ACC112 (cell line): ENCODE data around the gene CENPA.

Experiments
- H2AFZ ChIP-seq: fragments of 200-600 bp; sonication (generic); one replicate; pipeline ENCODE4 v1.6.0; 2017; ENCODE audit warnings: antibody characterized with exemption, low read length; ENCODE audit not compliant: unreplicated experiment
- H3K27ac ChIP-seq: fragments of 200-600 bp; sonication (generic); 2 replicates; pipeline ENCODE4 v1.5.1; 2014; ENCODE audit warnings: low read depth, mild to moderate bottlenecking, antibody characterized with exemption, low read length, moderate library complexity
- H3K27me3 ChIP-seq: fragments of 200-600 bp; sonication (generic); 2 replicates; pipeline ENCODE4 v1.6.1; 2014; ENCODE audit warnings: mild to moderate bottlenecking, antibody characterized with exemption, low read length, moderate library complexity, mixed read lengths; ENCODE audit not compliant: insufficient read depth
- H3K36me3 ChIP-seq: fragments of 200-600 bp; sonication (generic); 2 replicates; pipeline ENCODE4 v1.6.1; 2016; ENCODE audit warnings: mild to moderate bottlenecking, antibody characterized with exemption, low read length, moderate library complexity, mixed read lengths; ENCODE audit not compliant: insufficient read depth
- H3K4me1 ChIP-seq: fragments of 200-600 bp; sonication (generic); one replicate; pipeline ENCODE4 v1.6.1; 2016; ENCODE audit warnings: low read length, mixed read lengths; ENCODE audit not compliant: insufficient read depth, unreplicated experiment, control insufficient read depth
- H3K4me3 ChIP-seq: fragments of 200-600 bp; sonication (generic); 2 replicates; pipeline ENCODE4 v1.5.1; 2014; ENCODE audit warnings: mild to moderate bottlenecking, low read depth, low read length
- H3K79me2 ChIP-seq: fragments of 200-600 bp; sonication (generic); one replicate; pipeline ENCODE4 v1.6.0; 2016; ENCODE audit warnings: low read length; ENCODE audit not compliant: control insufficient read depth, unreplicated experiment, insufficient read depth

The CENPA gene

DNA sequence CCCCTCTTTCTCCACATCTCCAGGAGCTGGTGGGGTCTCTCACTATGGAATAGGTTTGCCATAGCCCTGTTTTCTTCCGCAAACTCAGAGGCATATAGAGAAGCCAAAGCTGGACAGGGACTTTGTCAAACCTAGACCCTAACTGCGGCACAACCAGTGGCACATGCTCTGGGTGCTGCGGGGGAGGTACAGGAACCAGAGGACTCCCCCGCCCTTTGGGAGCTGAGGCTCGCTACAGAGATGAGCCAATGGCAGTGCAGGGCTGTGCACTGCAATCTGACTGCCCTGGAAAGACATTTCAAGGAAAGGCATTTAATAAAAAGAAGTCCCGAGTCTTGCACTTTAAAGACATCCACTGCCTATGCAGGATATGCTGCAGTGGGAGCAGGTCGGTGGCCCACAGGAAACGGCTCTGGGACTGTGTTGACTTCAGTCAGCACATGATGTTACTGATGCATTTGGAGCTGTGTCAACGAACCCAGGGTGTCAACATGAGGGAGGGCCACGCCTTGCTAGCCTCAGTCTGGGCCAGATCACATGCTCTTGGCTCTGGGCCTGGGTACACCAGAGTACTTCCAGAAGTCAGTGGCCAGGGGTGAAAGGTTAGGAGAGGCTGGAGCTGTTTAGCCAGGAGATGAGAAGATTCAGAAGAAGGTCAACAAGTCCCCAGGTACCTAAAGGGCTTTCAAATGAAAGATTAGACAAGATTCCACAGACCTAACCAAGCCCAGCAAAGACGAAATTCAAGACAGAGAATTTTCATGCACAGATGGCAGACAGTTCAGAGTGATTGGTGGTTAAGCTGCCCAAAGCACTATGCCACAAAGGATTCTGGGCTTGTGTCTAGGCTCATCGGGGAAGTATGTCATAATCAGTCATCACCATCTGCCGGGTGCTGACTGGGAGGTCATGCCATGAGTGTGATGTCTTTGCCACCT lies 13.5 kb upstream of the CENPA start:
- Histone ChIP-seq H3K4me1 (peaks cover 38% of the 10 kb centered on the region), H3K79me2 (peaks cover 48% of the 10 kb centered on the region), H3K36me3 (peaks cover 9% of the 10 kb centered on the region; the same call in 1 of the 2 replicates)

DNA sequence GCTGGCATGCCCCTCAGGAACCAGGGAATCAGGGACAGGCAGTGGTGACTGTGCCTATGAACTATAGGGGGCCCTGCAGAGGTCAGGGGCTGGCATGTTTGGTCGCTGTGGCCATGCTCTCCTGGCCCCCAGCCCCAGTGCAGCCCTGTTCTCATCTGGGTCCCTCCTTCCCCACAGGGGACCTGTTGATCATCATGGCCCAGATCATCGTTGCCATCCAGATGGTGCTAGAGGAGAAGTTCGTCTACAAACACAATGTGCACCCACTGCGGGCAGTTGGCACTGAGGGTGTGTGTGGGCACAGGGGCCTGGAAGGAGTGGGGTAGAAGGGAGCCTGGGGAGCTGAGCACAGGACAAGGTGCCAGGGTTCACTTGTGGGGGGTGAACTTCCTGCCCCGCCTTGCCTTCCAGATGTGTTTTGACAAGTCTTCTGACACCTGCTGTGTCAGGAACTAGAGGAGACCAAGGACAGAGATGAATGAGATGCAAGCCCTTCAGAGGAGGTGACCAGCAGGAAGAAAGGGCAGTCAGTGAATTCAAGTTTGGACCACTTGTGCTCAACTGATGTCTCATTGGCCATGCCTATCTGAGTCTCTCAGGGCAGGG lies 9.6 kb upstream of the CENPA start:
- Histone ChIP-seq H3K27ac (no peak overlapping the region), H3K27me3 (no peaks in the 10 kb centered on the region), H3K4me3 (no peak overlapping the region), H3K36me3 (peaks cover 20% of the 10 kb centered on the region; the same call in 1 of the 2 replicates), H2AFZ (no peak overlapping the region), H3K79me2 (peaks cover 26% of the 10 kb centered on the region), H3K4me1 (peaks cover 18% of the 10 kb centered on the region)

More for the DNA sequence above, 13.5 kb upstream of the CENPA start:
- H3K4me3 ChIP-seq: peak overlapping the region; percentile 13; the same call in 1 of the 2 replicates
- no peaks in the 10 kb centered on the region for H3K27me3 ChIP-seq
- no peak overlapping the region for H2AFZ ChIP-seq
- H3K27ac ChIP-seq: peak overlapping the region; percentile 65

DNA sequence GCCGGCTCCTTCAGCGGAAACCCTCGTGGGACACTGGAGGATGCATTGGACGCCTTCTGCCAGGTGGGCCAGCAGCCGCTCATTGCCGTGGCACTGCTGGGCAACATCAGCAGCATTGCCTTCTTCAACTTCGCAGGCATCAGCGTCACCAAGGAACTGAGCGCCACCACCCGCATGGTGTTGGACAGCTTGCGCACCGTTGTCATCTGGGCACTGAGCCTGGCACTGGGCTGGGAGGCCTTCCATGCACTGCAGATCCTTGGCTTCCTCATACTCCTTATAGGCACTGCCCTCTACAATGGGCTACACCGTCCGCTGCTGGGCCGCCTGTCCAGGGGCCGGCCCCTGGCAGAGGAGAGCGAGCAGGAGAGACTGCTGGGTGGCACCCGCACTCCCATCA lies 7.8 kb upstream of the CENPA start:
- Histone ChIP-seq H3K27me3 (no peaks in the 10 kb centered on the region), H3K27ac (no peak overlapping the region), H3K4me3 (no peak overlapping the region), H3K4me1 (peaks cover under 1% of the 10 kb centered on the region), H2AFZ (no peak overlapping the region), H3K79me2 (peaks cover 19% of the 10 kb centered on the region), H3K36me3 (peaks cover 20% of the 10 kb centered on the region; the same call in 1 of the 2 replicates)

DNA sequence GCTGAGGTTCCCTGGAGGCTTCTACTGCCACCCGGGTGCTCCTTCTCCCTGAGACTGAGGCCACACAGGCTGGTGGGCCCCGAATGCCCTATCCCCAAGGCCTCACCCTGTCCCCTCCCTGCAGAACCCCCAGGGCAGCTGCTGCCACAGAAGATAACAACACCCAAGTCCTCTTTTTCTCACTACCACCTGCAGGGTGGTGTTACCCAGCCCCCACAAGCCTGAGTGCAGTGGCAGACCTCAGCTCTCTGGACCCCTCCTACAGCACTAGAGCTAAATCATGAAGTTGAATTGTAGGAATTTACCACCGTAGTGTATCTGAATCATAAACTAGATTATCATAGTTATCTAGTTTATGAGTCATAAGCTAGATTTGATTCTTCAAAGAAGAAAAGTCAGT lies 7.3 kb upstream of the CENPA start:
- peaks cover 19% of the 10 kb centered on the region for H3K79me2 ChIP-seq
- H3K36me3 ChIP-seq: peaks cover 20% of the 10 kb centered on the region; the same call in 1 of the 2 replicates
- H3K4me3 ChIP-seq: no peak overlapping the region
- no peak overlapping the region for H2AFZ ChIP-seq
- no peak overlapping the region for H3K27ac ChIP-seq
- H3K4me1 ChIP-seq: no peaks in the 10 kb centered on the region
- H3K27me3 ChIP-seq: no peaks in the 10 kb centered on the region

DNA sequence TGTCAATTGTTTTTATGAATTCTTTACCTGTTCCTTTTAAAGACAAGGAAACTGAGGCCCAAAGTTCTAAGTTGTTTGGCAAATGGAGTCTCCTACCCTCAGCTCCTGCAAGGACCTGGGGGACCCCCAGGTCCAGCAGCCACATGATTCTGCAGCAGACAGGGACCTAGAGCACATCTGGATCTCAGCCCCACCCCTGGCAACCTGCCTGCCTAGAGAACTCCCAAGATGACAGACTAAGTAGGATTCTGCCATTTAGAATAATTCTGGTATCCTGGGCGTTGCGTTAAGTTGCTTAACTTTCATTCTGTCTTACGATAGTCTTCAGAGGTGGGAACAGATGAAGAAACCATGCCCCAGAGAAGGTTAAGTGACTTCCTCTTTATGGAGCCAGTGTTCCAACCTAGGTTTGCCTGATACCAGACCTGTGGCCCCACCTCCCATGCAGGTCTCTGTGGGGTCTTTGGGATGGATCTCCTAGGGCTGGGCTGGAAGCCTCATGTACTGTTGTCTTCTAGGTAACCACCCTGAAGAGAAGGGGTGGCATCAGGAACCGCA lies 5.6 kb upstream of the CENPA start:
- Histone ChIP-seq H3K27ac (no peak overlapping the region), H2AFZ (no peak overlapping the region), H3K36me3 (peaks cover 20% of the 10 kb centered on the region; the same call in 1 of the 2 replicates), H3K4me3 (no peak overlapping the region), H3K4me1 (no peaks in the 10 kb centered on the region), H3K79me2 (peaks cover 7% of the 10 kb centered on the region), H3K27me3 (no peaks in the 10 kb centered on the region)

DNA sequence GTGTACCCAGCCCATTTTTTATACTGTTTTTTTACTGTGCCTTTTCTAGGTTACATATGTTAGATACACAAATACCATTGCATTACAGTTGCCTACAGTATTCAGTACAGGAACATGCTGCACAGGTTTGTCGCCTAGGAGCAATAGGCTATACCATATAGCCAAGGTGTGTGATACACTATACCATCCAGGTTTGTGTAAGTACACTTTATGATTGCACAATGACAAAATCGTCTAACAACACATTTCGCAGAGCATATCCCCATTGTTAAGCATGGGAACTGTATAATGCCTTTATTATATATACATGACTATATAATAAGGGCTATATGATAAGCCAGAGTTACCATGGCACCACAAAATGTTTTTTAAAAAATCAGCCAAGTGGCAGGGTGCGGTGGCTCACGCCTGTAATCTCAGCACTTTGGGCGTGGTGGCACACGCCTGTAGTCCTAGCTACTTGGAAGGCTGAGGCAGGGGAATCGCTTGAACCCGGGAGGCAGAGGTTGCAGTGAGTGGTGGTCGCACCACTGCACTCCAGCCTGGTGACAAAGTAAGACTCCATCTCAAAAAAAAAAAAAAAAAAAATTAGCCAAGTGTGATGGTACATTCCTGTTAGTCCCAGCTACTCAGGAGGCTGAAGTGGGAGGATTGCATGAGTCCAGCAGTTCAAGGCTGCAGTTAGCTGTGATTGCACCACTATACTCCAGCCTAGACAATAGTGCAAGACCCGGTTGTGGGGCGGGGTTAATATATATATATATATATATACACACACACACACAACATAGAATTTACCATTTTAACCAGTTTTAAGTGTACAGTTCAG lies 2.8 kb upstream of the CENPA start:
- peaks cover 19% of the 10 kb centered on the region for H3K79me2 ChIP-seq
- peaks cover 6% of the 10 kb centered on the region for H3K4me1 ChIP-seq

DNA sequence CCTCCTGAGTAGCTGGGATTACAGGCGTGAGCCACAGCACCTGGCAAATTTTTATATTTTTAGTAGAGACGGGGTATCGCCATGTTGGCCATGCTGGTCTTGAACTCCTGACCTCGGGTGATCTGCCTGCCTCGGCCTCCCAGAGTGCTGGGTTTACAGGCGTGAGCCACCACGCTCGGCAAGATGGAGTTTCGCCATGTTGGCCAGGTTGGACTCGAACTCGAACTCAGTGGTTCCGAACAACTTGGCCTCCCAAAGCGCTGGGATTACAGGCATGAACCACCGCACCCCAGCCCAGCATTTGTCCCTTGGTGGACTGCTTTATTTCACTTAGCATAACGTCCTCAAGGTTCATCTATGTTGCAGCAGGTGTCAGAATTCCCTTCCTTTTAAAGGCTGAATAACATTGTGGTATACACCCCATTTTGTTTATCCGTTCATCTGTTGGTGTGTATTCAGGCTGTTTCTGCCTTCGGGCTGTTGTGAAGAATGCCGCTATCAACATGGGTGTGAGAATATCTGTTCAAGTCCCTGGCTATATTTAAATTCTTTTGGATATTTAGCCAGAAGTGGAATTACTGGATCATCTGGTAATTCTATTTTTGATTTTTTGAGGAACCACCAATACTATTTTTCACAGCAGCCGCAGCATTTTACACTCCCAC lies 1.2 kb upstream of the CENPA start:
- Histone ChIP-seq H3K27me3 (no peaks in the 10 kb centered on the region), H3K4me3 (peak overlapping the region; percentile 83), H3K27ac (peak overlapping the region; percentile 36; the same call in 1 of the 2 replicates), H3K79me2 (peaks cover 35% of the 10 kb centered on the region), H3K36me3 (peaks cover 14% of the 10 kb centered on the region; the same call in 1 of the 2 replicates), H3K4me1 (peaks cover 6% of the 10 kb centered on the region), H2AFZ (no peak overlapping the region)

More for the DNA sequence above, 2.8 kb upstream of the CENPA start:
- no peak overlapping the region for H2AFZ ChIP-seq
- no peaks in the 10 kb centered on the region for H3K27me3 ChIP-seq
- H3K27ac ChIP-seq: no peak overlapping the region
- no peak overlapping the region for H3K4me3 ChIP-seq
- peaks cover 11% of the 10 kb centered on the region; the same call in 1 of the 2 replicates for H3K36me3 ChIP-seq

DNA sequence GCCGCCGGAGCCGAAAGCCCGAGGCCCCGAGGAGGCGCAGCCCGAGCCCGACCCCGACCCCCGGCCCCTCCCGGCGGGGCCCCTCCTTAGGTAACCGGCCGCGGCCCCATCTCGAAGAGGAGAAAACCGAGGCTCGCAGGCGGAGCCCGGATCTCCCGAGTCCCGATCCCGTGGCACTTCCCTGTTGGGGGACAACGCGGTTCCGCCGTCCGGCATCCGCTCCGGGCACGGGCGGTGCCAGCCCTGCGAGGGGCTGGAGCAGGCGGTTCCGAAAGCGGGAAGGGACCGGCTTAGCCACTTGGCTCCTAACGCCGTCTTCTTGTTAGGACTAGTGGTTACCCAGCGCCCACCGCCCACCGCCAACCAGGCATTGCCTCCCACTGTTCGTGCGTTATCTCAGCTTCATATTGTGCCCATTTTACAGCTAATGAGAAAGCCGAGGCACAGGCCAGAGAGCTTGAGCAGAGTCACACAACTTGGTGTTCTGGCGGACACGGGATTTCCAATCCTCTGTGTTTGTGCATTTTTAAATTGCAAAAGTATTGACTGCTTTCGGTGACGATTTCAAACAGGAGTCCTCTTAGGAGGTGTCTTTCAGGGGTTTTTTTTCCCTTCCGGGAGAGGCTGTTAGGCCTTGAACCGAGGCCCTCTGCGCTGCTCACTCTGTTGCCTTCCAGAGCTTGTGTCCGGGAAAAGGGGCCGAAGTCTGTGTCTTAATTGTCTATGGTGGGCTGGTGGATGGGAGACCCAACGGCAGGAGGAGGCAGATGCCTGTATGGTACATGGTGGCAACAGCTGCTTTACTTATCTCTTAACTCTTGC lies 562 bp downstream of the CENPA start:
- Histone ChIP-seq H3K4me1 (peaks cover 6% of the 10 kb centered on the region), H2AFZ (peak overlapping the region; percentile 86), H3K36me3 (peaks cover 17% of the 10 kb centered on the region), H3K79me2 (peaks cover 48% of the 10 kb centered on the region), H3K4me3 (peak overlapping the region; percentile 83), H3K27me3 (no peaks in the 10 kb centered on the region), H3K27ac (peak overlapping the region; percentile 23; the same call in 1 of the 2 replicates)

DNA sequence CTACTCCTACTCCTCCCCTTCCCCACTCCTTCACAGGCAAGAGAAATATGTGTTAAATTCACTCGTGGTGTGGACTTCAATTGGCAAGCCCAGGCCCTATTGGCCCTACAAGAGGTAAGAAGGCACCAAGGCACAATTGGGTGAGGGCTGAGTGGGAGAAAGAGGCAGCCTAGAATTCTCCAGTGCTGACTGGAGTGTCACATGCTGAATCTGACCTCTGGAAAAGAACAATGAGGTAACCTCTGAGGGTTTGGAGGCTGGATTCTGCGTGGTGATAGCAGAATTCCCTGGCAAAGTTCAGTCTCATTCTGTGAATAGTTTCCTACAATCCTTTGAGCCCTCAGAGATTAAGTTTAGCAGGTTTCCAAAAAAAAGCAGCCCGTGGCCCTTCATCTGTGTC lies 6.9 kb downstream of the CENPA start:
- Histone ChIP-seq H3K4me3 (no peak overlapping the region), H3K36me3 (peaks cover 42% of the 10 kb centered on the region)

More for the DNA sequence above, 6.9 kb downstream of the CENPA start:
- Histone ChIP-seq H3K27me3 (no peaks in the 10 kb centered on the region), H3K4me1 (peaks cover 3% of the 10 kb centered on the region), H2AFZ (no peak overlapping the region), H3K27ac (no peak overlapping the region), H3K79me2 (peaks cover 44% of the 10 kb centered on the region)
